ENCODE results near the gene GSTM5. TPM values are rescaled to one million over a fixed set of nuclear protein-coding genes. Genes with fewer than 3 reads are reported as not detected.

GSTM5 gene
- total and polyA plus RNA-seq, 4 donors, result 0.59 to 2.8 (median 1.3) TPM

- H3K36me3 ChIP-seq (ENCODE audit: control insufficient read depth in 4 of 4, insufficient read depth in 3 of 4, low read depth in 1 of 4, low read length in 3 of 4), result no peaks in the 10 kb centered on the region
- no peak overlapping the region for H3K4me3 ChIP-seq (ENCODE audit: low read depth in 1 of 3, low read length in 3 of 3)
- no peak for TF ChIP-seq YY1 (IDR thresholded peaks at IDR 0.05)
- H3K9me3 ChIP-seq (ENCODE audit: control insufficient read depth in 4 of 4, low read length in 3 of 4), result no peaks in the 10 kb centered on the region
- no peak overlapping the region for H3K9ac ChIP-seq (ENCODE audit: low read depth in 1 of 2, low read length in 2 of 2)
- DNase-seq (ENCODE audit: low spot score), result no peak
- WGBS, result 96% methylated on average over 11 of the region's 11 CpGs
- H3K27me3 ChIP-seq (ENCODE audit: control insufficient read depth in 4 of 4, insufficient read depth in 4 of 4, low read length in 3 of 4), result no peaks in the 10 kb centered on the region
- no peak overlapping the region for H3K27ac ChIP-seq (ENCODE audit: low read depth in 1 of 2, low read length in 2 of 2)
- H3K4me1 ChIP-seq (ENCODE audit: control insufficient read depth in 4 of 4, insufficient read depth in 4 of 4, low read length in 3 of 4), result no peaks in the 10 kb centered on the region
Measured at GRCh38 chr1:109750241-109750882, 38.3 kb downstream of the GSTM5 start.

DNA sequence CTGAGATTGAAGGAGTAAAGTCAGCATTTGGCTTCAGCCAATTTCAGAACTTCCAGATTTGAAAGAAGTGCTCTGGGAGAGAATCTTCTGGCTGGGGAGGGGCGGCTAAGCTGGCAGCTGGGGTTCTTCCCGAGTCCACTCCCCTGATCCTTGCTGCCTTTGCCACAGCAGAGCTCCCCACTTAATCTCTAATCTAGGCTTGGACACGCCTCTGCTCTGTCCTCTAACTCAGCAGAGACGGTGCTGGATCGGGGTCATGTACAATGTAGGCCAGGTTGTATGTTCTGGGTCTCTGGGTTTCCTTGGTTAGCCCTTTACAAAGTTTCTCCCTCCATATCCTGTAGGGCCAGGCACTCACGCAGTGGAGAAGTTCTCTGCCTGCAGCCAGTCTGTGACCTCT, 38.9 kb downstream of the GSTM5 start:
- TF ChIP-seq GABPA (IDR thresholded peaks at IDR 0.05 in 1 of 2, conservative IDR thresholded peaks at IDR 0.05 in 1 of 2) (no peak), FOXA1 (IDR thresholded peaks at IDR 0.05) (no peak), HNF4A (conservative IDR thresholded peaks at IDR 0.05) (no peak), EGR1 (IDR thresholded peaks at IDR 0.05; ENCODE audit: low read depth in 2 of 2) (no peak), ATF3 (IDR thresholded peaks at IDR 0.05) (no peak), NR2F2 (IDR thresholded peaks at IDR 0.05) (no peak), FOXA2 (IDR thresholded peaks at IDR 0.05) (no peak), RXRA (IDR thresholded peaks at IDR 0.05) (no peak)
- Histone ChIP-seq H3K4me3 (ENCODE audit: low read depth in 1 of 3, low read length in 3 of 3) (no peak overlapping the region), H3K9me3 (ENCODE audit: control insufficient read depth in 4 of 4, low read length in 3 of 4) (no peaks in the 10 kb centered on the region), H3K27ac (ENCODE audit: low read depth in 1 of 2, low read length in 2 of 2) (no peak overlapping the region), H3K9ac (ENCODE audit: low read depth in 1 of 2, low read length in 2 of 2) (no peak overlapping the region), H3K27me3 (ENCODE audit: control insufficient read depth in 4 of 4, insufficient read depth in 4 of 4, low read length in 3 of 4) (no peaks in the 10 kb centered on the region), H3K4me1 (ENCODE audit: control insufficient read depth in 4 of 4, insufficient read depth in 4 of 4, low read length in 3 of 4) (no peaks in the 10 kb centered on the region), H3K36me3 (ENCODE audit: control insufficient read depth in 4 of 4, insufficient read depth in 3 of 4, low read depth in 1 of 4, low read length in 3 of 4) (no peaks in the 10 kb centered on the region)
- 96% methylated on average over 6 of the region's 6 CpGs for WGBS
- no peak for DNase-seq (ENCODE audit: low spot score)

- TF ChIP-seq FOXA2 (IDR thresholded peaks at IDR 0.05), result no peak
- 94% methylated on average over 12 of the region's 12 CpGs for WGBS
- Histone ChIP-seq H3K4me1 (ENCODE audit: control insufficient read depth in 4 of 4, insufficient read depth in 4 of 4, low read length in 3 of 4) (no peaks in the 10 kb centered on the region), H3K36me3 (ENCODE audit: control insufficient read depth in 4 of 4, insufficient read depth in 3 of 4, low read depth in 1 of 4, low read length in 3 of 4) (no peaks in the 10 kb centered on the region), H3K9me3 (ENCODE audit: control insufficient read depth in 4 of 4, low read length in 3 of 4) (no peaks in the 10 kb centered on the region), H3K9ac (ENCODE audit: low read depth in 1 of 2, low read length in 2 of 2) (no peak overlapping the region), H3K4me3 (ENCODE audit: low read depth in 1 of 3, low read length in 3 of 3) (no peak overlapping the region), H3K27me3 (ENCODE audit: control insufficient read depth in 4 of 4, insufficient read depth in 4 of 4, low read length in 3 of 4) (no peaks in the 10 kb centered on the region), H3K27ac (ENCODE audit: low read depth in 1 of 2, low read length in 2 of 2) (no peak overlapping the region)
- no peak for DNase-seq (ENCODE audit: low spot score)
Measured at GRCh38 chr1:109751531-109752260, 39.6 kb downstream of the GSTM5 start.

- Histone ChIP-seq H3K9me3 (ENCODE audit: control insufficient read depth in 4 of 4, low read length in 3 of 4) (no peaks in the 10 kb centered on the region), H3K4me1 (ENCODE audit: control insufficient read depth in 4 of 4, insufficient read depth in 4 of 4, low read length in 3 of 4) (no peaks in the 10 kb centered on the region), H3K4me3 (ENCODE audit: low read depth in 1 of 3, low read length in 3 of 3) (no peak overlapping the region), H3K9ac (ENCODE audit: low read depth in 1 of 2, low read length in 2 of 2) (no peak overlapping the region), H3K27me3 (ENCODE audit: control insufficient read depth in 4 of 4, insufficient read depth in 4 of 4, low read length in 3 of 4) (no peaks in the 10 kb centered on the region), H3K36me3 (ENCODE audit: control insufficient read depth in 4 of 4, insufficient read depth in 3 of 4, low read depth in 1 of 4, low read length in 3 of 4) (no peaks in the 10 kb centered on the region), H3K27ac (ENCODE audit: low read depth in 1 of 2, low read length in 2 of 2) (no peak overlapping the region)
- WGBS, result 88% methylated on average over 2 of the region's 2 CpGs
- DNase-seq (ENCODE audit: low spot score), result no peak
- TF ChIP-seq ATF3 (IDR thresholded peaks at IDR 0.05), result no peak
- no peak for TF ChIP-seq FOXA1 (IDR thresholded peaks at IDR 0.05)
- no peak for TF ChIP-seq TAF1 (conservative IDR thresholded peaks at IDR 0.05)
- no peak for TF ChIP-seq EGR1 (IDR thresholded peaks at IDR 0.05; ENCODE audit: low read depth in 2 of 2)
- no peak for TF ChIP-seq MAX (IDR thresholded peaks at IDR 0.05)
- TF ChIP-seq RAD21 (IDR thresholded peaks at IDR 0.05), result no peak
- TF ChIP-seq REST (IDR thresholded peaks at IDR 0.05), result no peak
- no peak for TF ChIP-seq CTCF (IDR thresholded peaks at IDR 0.05; ENCODE audit: low read depth, low read length, missing input control)
- no peak for TF ChIP-seq NR2F2 (IDR thresholded peaks at IDR 0.05)
- no peak for TF ChIP-seq FOXA2 (IDR thresholded peaks at IDR 0.05)
- TF ChIP-seq SP1 (IDR thresholded peaks at IDR 0.05), result no peak
Measured at GRCh38 chr1:109754738-109755137, 42.7 kb downstream of the GSTM5 start.

Data from liver (tissue), 9 donors.